WERI-Rb-1 (cell line): ENCODE results near the gene PLA2G4F.

ENCODE experiments used
- DNase-seq: peaks from one replicate; pipeline ENCODE4 v3.0.0-alpha.2; 2020
- H3K27ac ChIP-seq: fragments of 250-450 bp; sonication (Bioruptor Pico); 2 replicates; pipeline ENCODE4 v1.5.1; 2020; ENCODE audit warnings: mild to moderate bottlenecking, moderate library complexity
- H3K27me3 ChIP-seq: fragments of 250-450 bp; sonication (Bioruptor Pico); 2 replicates; pipeline ENCODE4 v1.5.1; 2021; ENCODE audit warnings: mild to moderate bottlenecking, low read depth, moderate library complexity; ENCODE audit not compliant: insufficient read depth, severe bottlenecking
- H3K36me3 ChIP-seq: fragments of 250-450 bp; sonication (Bioruptor Pico); 2 replicates; pipeline ENCODE4 v1.5.1; 2020; ENCODE audit warnings: mild to moderate bottlenecking, moderate library complexity
- H3K4me3 ChIP-seq: 2 replicates; pipeline ENCODE4 v1.5.1; 2011; ENCODE audit warnings: low read depth, mild to moderate bottlenecking, control low read depth, low read length
- H3K9me3 ChIP-seq: fragments of 250-450 bp; sonication (Bioruptor Pico); 2 replicates; pipeline ENCODE4 v1.5.1; 2021; ENCODE audit warnings: mild to moderate bottlenecking, moderate library complexity; ENCODE audit not compliant: severe bottlenecking
- CTCF ChIP-seq: IDR thresholded peaks from 2 replicates; pipeline ENCODE4 v1.5.1; 2011; ENCODE audit warnings: low read depth, mild to moderate bottlenecking, control low read depth, inconsistent platforms, low read length

Gene PLA2G4F

GRCh38 chr15:42157981-42158765 lies 1.7 kb upstream of the PLA2G4F start:
- H3K27ac ChIP-seq, result no peak overlapping the region
- TF ChIP-seq CTCF, result no peak
- H3K4me3 ChIP-seq, result no peak overlapping the region
- H3K27me3 ChIP-seq, result no peaks in the 10 kb centered on the region
- peaks cover 28% of the 10 kb centered on the region for H3K36me3 ChIP-seq
- no peaks in the 10 kb centered on the region for H3K9me3 ChIP-seq
- no peak for DNase-seq

GRCh38 chr15:42157381-42157780 lies 945 bp upstream of the PLA2G4F start:
- Histone ChIP-seq H3K4me3 (no peak overlapping the region), H3K9me3 (no peaks in the 10 kb centered on the region), H3K36me3 (peaks cover 22% of the 10 kb centered on the region), H3K27ac (no peak overlapping the region), H3K27me3 (no peaks in the 10 kb centered on the region)
- DNase-seq, result no peak
- TF ChIP-seq CTCF, result no peak

- no peaks in the 10 kb centered on the region for H3K27me3 ChIP-seq
- H3K27ac ChIP-seq, result no peak overlapping the region
- no peak for TF ChIP-seq CTCF
- H3K36me3 ChIP-seq, result peaks cover 15% of the 10 kb centered on the region
- DNase-seq, result no peak
- no peaks in the 10 kb centered on the region for H3K9me3 ChIP-seq
- H3K4me3 ChIP-seq, result no peak overlapping the region
These were observed 742 bp downstream of the PLA2G4F start for GRCh38 chr15:42155546-42156242.

- Histone ChIP-seq H3K27me3 (no peaks in the 10 kb centered on the region), H3K9me3 (no peaks in the 10 kb centered on the region), H3K4me3 (no peak overlapping the region), H3K27ac (no peak overlapping the region), H3K36me3 (peaks cover 7% of the 10 kb centered on the region)
- TF ChIP-seq CTCF, result no peak
- no peak for DNase-seq
These were observed 1.5 kb downstream of the PLA2G4F start for GRCh38 chr15:42154956-42155355.

GRCh38 chr15:42154212-42154941 lies 2.1 kb downstream of the PLA2G4F start:
- DNase-seq, result no peak
- H3K27ac ChIP-seq, result no peak overlapping the region
- no peak for TF ChIP-seq CTCF
- peaks cover 4% of the 10 kb centered on the region; the same call in 1 of the 2 replicates for H3K36me3 ChIP-seq
- H3K27me3 ChIP-seq, result no peaks in the 10 kb centered on the region
- H3K9me3 ChIP-seq, result no peaks in the 10 kb centered on the region
- no peak overlapping the region for H3K4me3 ChIP-seq
